WTC11 (cell line): ENCODE data around the gene ERAP2. TPM values are rescaled to one million over a fixed set of nuclear protein-coding genes. Genes with fewer than 3 reads are reported as not detected.

Experiments used
- ATAC-seq: fragments of 200-7000 bp; cut with Tn5 transposase; 2 replicates; pipeline ENCODE4 v1.10.0; 2021; ENCODE audit warnings: mild to moderate bottlenecking, moderate library complexity
- CTCF ChIA-PET: fragments of 300-600 bp; sonication (Branson Sonifier 250); formaldehyde crosslinking; loops from one replicate; lab custom pipeline; 2021; ENCODE audit warnings: antibody characterized with exemption; lab: Charles Lee
- POLR2A ChIA-PET: fragments of 350-600 bp; sonication (Branson Sonifier 250); formaldehyde crosslinking; loops from one replicate; lab custom pipeline; 2021; ENCODE audit warnings: antibody characterized with exemption; lab: Charles Lee
- DNase-seq: peaks from one replicate; pipeline ENCODE4 v3.0.0; 2021; ENCODE audit warnings: low spot score
- H3K27ac Mint-ChIP-seq: 2 replicates; pipeline ENCODE4 v1.8.0; 2021; ENCODE audit warnings: mixed read lengths
- H3K27me3 Mint-ChIP-seq: 2 replicates; pipeline ENCODE4 v1.8.0; 2021; ENCODE audit warnings: low read depth, mild to moderate bottlenecking, moderate library complexity, mixed read lengths
- H3K36me3 Mint-ChIP-seq: 2 replicates; pipeline ENCODE4 v1.8.0; 2021; ENCODE audit warnings: mixed read lengths
- H3K4me1 Mint-ChIP-seq: 2 replicates; pipeline ENCODE4 v1.8.0; 2022; ENCODE audit warnings: mixed read lengths
- H3K4me3 Mint-ChIP-seq: 2 replicates; pipeline ENCODE4 v1.8.0; 2021; ENCODE audit warnings: mild to moderate bottlenecking, moderate library complexity, mixed read lengths
- H3K9me3 Mint-ChIP-seq: 2 replicates; pipeline ENCODE4 v1.8.0; 2021; ENCODE audit warnings: mixed read lengths
- CREB1 ChIP-seq: sonication (generic); formaldehyde crosslinking; IDR thresholded peaks from 2 replicates; pipeline ENCODE4 v1.8.0; 2023; ENCODE audit warnings: mild to moderate bottlenecking, missing genetic modification reagents
- EMX1 ChIP-seq: fragments of 250-450 bp; sonication (Bioruptor Pico); IDR thresholded peaks from 2 replicates; pipeline ENCODE4 v1.8.0; 2021; ENCODE audit warnings: mild to moderate bottlenecking
- FOXJ3 ChIP-seq: sonication (generic); formaldehyde crosslinking; IDR thresholded peaks from 2 replicates; pipeline ENCODE4 v1.9.0; 2021; ENCODE audit warnings: missing genetic modification reagents, mild to moderate bottlenecking, borderline replicate concordance
- HMGA2 ChIP-seq: fragments of 250-450 bp; sonication (Bioruptor Pico); IDR thresholded peaks from 2 replicates; pipeline ENCODE4 v1.4.0; 2021; ENCODE audit warnings: mild to moderate bottlenecking, moderate library complexity
- IRF2 ChIP-seq: sonication (generic); formaldehyde crosslinking; IDR thresholded peaks from 2 replicates; pipeline ENCODE4 v1.8.0; 2022; ENCODE audit warnings: low read depth, missing genetic modification reagents, borderline replicate concordance
- JUN ChIP-seq: sonication (generic); formaldehyde crosslinking; IDR thresholded peaks from 2 replicates; pipeline ENCODE4 v1.8.0; 2023; ENCODE audit warnings: mild to moderate bottlenecking, missing genetic modification reagents
- MYBL2 ChIP-seq: sonication (generic); formaldehyde crosslinking; IDR thresholded peaks from 2 replicates; pipeline ENCODE4 v1.8.1; 2023; ENCODE audit warnings: mild to moderate bottlenecking, moderate library complexity, missing genetic modification reagents
- NFE2L1 ChIP-seq: sonication (generic); formaldehyde crosslinking; IDR thresholded peaks from 2 replicates; pipeline ENCODE4 v1.8.1; 2023; ENCODE audit warnings: missing genetic modification reagents
- NR1H2 ChIP-seq: sonication (generic); formaldehyde crosslinking; IDR thresholded peaks from 2 replicates; pipeline ENCODE4 v1.9.0; 2021; ENCODE audit warnings: mild to moderate bottlenecking, moderate library complexity, missing genetic modification reagents
- RORB ChIP-seq: fragments of 250-450 bp; sonication (Bioruptor Pico); IDR thresholded peaks from 2 replicates; pipeline ENCODE4 v1.9.0; 2021; ENCODE audit warnings: mild to moderate bottlenecking
- SP1 ChIP-seq: sonication (generic); formaldehyde crosslinking; conservative IDR thresholded peaks from 2 replicates; pipeline ENCODE4 v1.8.1; 2022; ENCODE audit warnings: missing genetic modification reagents
- TEAD1 ChIP-seq: sonication (generic); formaldehyde crosslinking; IDR thresholded peaks from 2 replicates; pipeline ENCODE4 v1.8.0; 2022; ENCODE audit warnings: mild to moderate bottlenecking, missing genetic modification reagents
- TP53 ChIP-seq: sonication (generic); formaldehyde crosslinking; IDR thresholded peaks from 2 replicates; pipeline ENCODE4 v1.8.1; 2023; ENCODE audit warnings: mild to moderate bottlenecking, missing genetic modification reagents
- ZBTB21 ChIP-seq: sonication (generic); formaldehyde crosslinking; IDR thresholded peaks from 2 replicates; pipeline ENCODE4 v1.8.1; 2023; ENCODE audit warnings: mild to moderate bottlenecking, missing genetic modification reagents, borderline replicate concordance
- ZNF232 ChIP-seq: sonication (generic); formaldehyde crosslinking; IDR thresholded peaks from 2 replicates; pipeline ENCODE4 v1.8.0; 2022; ENCODE audit warnings: mild to moderate bottlenecking, missing genetic modification reagents
- ZNF263 ChIP-seq: sonication (generic); formaldehyde crosslinking; IDR thresholded peaks from 2 replicates; pipeline ENCODE4 v1.8.1; 2022; ENCODE audit warnings: low read depth, mild to moderate bottlenecking, moderate library complexity, missing genetic modification reagents
- ZNF671 ChIP-seq: fragments of 250-450 bp; sonication (Bioruptor Pico); IDR thresholded peaks from 2 replicates; pipeline ENCODE4 v1.8.0; 2021; ENCODE audit warnings: mild to moderate bottlenecking
- total RNA-seq: library from RNA; stranded (reverse); gene quantifications from 3 replicates; pipeline ENCODE4 v1.2.3, GENCODE V29; 2021
- TF ChIP-seq, protein P1 (sequence below): fragments of 250-450 bp; sonication (Bioruptor Pico); IDR thresholded peaks from 2 replicates; pipeline ENCODE4 v1.9.0; 2021; ENCODE audit warnings: mild to moderate bottlenecking
- TF ChIP-seq, protein P2 (sequence below): fragments of 250-450 bp; sonication (Bioruptor Pico); IDR thresholded peaks from 2 replicates; pipeline ENCODE4 v2.1.2; 2022; ENCODE audit warnings: mild to moderate bottlenecking, moderate library complexity
- TF ChIP-seq, protein P3 (sequence below): sonication (generic); formaldehyde crosslinking; IDR thresholded peaks from 2 replicates; pipeline ENCODE4 v1.8.0; 2023; ENCODE audit warnings: mild to moderate bottlenecking, missing genetic modification reagents
- TF ChIP-seq, protein P4 (sequence below): sonication (generic); formaldehyde crosslinking; IDR thresholded peaks from 2 replicates; pipeline ENCODE4 v1.8.1; 2023; ENCODE audit warnings: mild to moderate bottlenecking, missing genetic modification reagents, moderate library complexity
- TF ChIP-seq, protein P5 (sequence below): fragments of 250-450 bp; sonication (Bioruptor Pico); IDR thresholded peaks from 2 replicates; pipeline ENCODE4 v1.9.0; 2021; ENCODE audit warnings: mild to moderate bottlenecking, borderline replicate concordance
- TF ChIP-seq, protein P6 (sequence below): fragments of 250-450 bp; sonication (Bioruptor Pico); conservative IDR thresholded peaks from 2 replicates; pipeline ENCODE4 v1.9.0; 2021; ENCODE audit warnings: mild to moderate bottlenecking

ERAP2 gene
- total RNA-seq, 1 experiment from 2014 or later: 0.13 TPM

DNA sequence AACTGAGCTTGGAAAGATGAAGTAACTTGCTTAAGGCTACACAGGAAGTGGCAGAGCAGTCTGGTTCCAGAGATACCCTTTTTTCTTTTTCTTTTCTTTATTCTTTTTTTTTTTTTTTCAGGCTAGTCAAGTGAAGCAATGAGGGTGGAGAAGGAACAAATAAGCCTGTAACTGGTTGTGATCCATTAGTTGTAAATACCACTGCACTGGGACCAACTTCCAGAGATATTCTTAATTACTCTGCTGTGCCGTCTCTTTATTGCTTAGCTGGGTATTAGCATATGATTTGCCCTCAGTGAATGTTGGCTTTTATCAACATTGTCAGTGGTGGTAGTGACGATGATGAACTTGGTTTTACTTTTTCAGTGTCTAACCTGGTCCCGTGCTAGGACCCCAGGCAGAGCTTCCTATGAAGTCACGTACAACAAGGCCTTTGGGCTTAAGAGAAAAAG is 86.3 kb downstream of the ERAP2 start:
- H3K9me3 Mint-ChIP-seq: peaks cover 6% of the 10 kb centered on the region; the same call in 1 of the 2 replicates
- ATAC-seq (no peak), DNase-seq (no peak)
- no peak overlapping the region for H3K27ac Mint-ChIP-seq
- H3K4me1 Mint-ChIP-seq: peaks cover 5% of the 10 kb centered on the region
- no peaks in the 10 kb centered on the region for H3K27me3 Mint-ChIP-seq
- CTCF ChIA-PET: interaction anchor here (0.7 to 1.3 kb wide), 2 partner anchors 9 to 26 kb away, joined by 3 read pairs; partner anchors contain the start of gene LNPEP
- TF ChIP-seq SP1 (CRISPR knock-in tag) (no peak), IRF2 (CRISPR knock-in tag) (no peak), JUN (CRISPR knock-in tag) (no peak), MYBL2 (CRISPR knock-in tag) (no peak), FOXJ3 (CRISPR knock-in tag) (no peak), CREB1 (CRISPR knock-in tag) (no peak), NFE2L1 (CRISPR knock-in tag) (no peak)
- no peak overlapping the region for H3K4me3 Mint-ChIP-seq
- POLR2A ChIA-PET: no interaction called here
- no peaks in the 10 kb centered on the region for H3K36me3 Mint-ChIP-seq

DNA sequence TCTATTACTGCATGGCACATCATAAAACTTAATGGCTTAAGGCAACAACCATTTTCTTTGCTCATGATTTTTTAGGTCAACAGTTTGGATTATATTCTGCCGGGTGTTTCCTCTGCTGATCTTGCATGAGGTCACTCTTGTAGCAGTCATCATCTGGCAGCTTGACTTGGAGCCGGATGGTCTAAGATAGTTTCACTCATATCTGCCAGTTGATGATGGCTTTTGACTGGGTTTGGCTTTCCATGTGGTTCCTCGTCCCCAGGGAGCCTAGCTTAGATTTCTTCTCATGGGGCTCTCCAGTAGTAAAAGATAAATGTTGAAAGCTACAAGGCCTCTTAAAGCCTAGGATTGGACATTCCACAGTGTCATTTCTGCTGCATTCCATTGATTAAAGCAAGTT is 87.0 kb downstream of the ERAP2 start:
- Mint-ChIP-seq H3K4me3 (no peak overlapping the region), H3K9me3 (peaks cover 4% of the 10 kb centered on the region; the same call in 1 of the 2 replicates), H3K4me1 (peaks cover 5% of the 10 kb centered on the region), H3K36me3 (no peaks in the 10 kb centered on the region), H3K27ac (0 out of 2 replicates have a peak overlapping the region, but pooled peaks have one; percentile 41), H3K27me3 (no peaks in the 10 kb centered on the region)
- ChIA-PET CTCF (interaction anchor here (0.7 to 1.3 kb wide), 2 partner anchors 10 to 27 kb away, joined by 3 read pairs; partner anchors contain the start of gene LNPEP), POLR2A (no interaction called here)
- DNase-seq (no peak), ATAC-seq (no peak)
- TF ChIP-seq, protein P1, sequence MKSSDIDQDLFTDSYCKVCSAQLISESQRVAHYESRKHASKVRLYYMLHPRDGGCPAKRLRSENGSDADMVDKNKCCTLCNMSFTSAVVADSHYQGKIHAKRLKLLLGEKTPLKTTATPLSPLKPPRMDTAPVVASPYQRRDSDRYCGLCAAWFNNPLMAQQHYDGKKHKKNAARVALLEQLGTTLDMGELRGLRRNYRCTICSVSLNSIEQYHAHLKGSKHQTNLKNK (CRISPR knock-in tag): no peak
- TF ChIP-seq, protein P2, sequence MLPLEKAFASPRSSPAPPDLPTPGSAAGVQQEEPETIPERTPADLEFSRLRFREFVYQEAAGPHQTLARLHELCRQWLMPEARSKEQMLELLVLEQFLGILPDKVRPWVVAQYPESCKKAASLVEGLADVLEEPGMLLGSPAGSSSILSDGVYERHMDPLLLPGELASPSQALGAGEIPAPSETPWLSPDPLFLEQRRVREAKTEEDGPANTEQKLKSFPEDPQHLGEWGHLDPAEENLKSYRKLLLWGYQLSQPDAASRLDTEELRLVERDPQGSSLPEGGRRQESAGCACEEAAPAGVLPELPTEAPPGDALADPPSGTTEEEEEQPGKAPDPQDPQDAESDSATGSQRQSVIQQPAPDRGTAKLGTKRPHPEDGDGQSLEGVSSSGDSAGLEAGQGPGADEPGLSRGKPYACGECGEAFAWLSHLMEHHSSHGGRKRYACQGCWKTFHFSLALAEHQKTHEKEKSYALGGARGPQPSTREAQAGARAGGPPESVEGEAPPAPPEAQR (CRISPR knock-in tag): no peak
- TF ChIP-seq NR1H2 (no peak), TP53 (CRISPR knock-in tag) (no peak), RORB (no peak), EMX1 (CRISPR knock-in tag) (no peak), ZNF671 (no peak), TEAD1 (no peak), ZNF232 (CRISPR knock-in tag) (no peak), ZBTB21 (no peak), HMGA2 (CRISPR knock-in tag) (no peak), ZNF263 (CRISPR knock-in tag) (no peak)
- TF ChIP-seq, protein P3, sequence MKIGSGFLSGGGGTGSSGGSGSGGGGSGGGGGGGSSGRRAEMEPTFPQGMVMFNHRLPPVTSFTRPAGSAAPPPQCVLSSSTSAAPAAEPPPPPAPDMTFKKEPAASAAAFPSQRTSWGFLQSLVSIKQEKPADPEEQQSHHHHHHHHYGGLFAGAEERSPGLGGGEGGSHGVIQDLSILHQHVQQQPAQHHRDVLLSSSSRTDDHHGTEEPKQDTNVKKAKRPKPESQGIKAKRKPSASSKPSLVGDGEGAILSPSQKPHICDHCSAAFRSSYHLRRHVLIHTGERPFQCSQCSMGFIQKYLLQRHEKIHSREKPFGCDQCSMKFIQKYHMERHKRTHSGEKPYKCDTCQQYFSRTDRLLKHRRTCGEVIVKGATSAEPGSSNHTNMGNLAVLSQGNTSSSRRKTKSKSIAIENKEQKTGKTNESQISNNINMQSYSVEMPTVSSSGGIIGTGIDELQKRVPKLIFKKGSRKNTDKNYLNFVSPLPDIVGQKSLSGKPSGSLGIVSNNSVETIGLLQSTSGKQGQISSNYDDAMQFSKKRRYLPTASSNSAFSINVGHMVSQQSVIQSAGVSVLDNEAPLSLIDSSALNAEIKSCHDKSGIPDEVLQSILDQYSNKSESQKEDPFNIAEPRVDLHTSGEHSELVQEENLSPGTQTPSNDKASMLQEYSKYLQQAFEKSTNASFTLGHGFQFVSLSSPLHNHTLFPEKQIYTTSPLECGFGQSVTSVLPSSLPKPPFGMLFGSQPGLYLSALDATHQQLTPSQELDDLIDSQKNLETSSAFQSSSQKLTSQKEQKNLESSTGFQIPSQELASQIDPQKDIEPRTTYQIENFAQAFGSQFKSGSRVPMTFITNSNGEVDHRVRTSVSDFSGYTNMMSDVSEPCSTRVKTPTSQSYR (CRISPR knock-in tag): no peak
- TF ChIP-seq, protein P4, sequence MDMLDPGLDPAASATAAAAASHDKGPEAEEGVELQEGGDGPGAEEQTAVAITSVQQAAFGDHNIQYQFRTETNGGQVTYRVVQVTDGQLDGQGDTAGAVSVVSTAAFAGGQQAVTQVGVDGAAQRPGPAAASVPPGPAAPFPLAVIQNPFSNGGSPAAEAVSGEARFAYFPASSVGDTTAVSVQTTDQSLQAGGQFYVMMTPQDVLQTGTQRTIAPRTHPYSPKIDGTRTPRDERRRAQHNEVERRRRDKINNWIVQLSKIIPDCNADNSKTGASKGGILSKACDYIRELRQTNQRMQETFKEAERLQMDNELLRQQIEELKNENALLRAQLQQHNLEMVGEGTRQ (CRISPR knock-in tag): no peak
- TF ChIP-seq, protein P5, sequence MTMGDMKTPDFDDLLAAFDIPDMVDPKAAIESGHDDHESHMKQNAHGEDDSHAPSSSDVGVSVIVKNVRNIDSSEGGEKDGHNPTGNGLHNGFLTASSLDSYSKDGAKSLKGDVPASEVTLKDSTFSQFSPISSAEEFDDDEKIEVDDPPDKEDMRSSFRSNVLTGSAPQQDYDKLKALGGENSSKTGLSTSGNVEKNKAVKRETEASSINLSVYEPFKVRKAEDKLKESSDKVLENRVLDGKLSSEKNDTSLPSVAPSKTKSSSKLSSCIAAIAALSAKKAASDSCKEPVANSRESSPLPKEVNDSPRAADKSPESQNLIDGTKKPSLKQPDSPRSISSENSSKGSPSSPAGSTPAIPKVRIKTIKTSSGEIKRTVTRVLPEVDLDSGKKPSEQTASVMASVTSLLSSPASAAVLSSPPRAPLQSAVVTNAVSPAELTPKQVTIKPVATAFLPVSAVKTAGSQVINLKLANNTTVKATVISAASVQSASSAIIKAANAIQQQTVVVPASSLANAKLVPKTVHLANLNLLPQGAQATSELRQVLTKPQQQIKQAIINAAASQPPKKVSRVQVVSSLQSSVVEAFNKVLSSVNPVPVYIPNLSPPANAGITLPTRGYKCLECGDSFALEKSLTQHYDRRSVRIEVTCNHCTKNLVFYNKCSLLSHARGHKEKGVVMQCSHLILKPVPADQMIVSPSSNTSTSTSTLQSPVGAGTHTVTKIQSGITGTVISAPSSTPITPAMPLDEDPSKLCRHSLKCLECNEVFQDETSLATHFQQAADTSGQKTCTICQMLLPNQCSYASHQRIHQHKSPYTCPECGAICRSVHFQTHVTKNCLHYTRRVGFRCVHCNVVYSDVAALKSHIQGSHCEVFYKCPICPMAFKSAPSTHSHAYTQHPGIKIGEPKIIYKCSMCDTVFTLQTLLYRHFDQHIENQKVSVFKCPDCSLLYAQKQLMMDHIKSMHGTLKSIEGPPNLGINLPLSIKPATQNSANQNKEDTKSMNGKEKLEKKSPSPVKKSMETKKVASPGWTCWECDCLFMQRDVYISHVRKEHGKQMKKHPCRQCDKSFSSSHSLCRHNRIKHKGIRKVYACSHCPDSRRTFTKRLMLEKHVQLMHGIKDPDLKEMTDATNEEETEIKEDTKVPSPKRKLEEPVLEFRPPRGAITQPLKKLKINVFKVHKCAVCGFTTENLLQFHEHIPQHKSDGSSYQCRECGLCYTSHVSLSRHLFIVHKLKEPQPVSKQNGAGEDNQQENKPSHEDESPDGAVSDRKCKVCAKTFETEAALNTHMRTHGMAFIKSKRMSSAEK (CRISPR knock-in tag): no peak
- TF ChIP-seq, protein P6, sequence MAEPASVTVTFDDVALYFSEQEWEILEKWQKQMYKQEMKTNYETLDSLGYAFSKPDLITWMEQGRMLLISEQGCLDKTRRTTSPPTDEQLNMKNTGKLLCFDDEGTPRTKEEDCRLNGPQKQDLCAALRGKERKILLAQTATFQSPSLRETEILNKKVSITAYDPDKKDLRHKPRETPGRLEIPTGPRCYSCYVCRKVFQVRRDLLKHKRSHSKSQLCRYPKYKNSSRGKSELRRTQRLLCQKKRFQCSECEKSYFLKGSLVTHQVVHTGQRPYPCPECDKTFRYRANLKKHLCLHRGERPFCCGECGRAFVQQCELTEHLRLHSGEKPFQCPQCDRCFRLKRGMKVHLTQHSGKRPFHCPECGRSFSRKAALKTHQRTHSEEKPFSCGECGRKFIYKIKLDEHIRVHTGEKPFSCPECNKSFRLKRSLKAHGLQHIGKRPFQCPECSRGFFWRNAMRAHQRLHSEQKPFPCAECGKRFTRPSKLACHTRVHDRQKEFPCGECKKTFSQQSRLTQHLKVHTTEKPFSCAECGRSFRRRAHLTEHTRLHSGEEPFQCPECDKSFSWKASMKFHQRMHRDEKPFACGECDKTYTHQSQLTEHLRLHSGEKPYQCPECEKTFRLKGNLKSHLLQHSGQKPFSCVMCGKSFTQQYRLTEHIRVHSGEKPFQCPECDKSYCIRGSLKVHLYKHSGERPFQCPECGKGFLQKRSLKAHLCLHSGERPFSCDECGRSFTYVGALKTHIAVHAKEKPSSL (CRISPR knock-in tag): no peak
